NB4 (cell line): Measurements from ENCODE around the gene B4GALT3.
A peak's percentile ranks its signal among the peaks of the same experiment; 100 is the strongest.

Source experiments
- DNase-seq: peaks from one replicate; pipeline ENCODE4 v3.0.0; 2010; ENCODE audit warnings: low read depth
- H3K4me3 ChIP-seq: one replicate; pipeline ENCODE4 v1.5.1; 2011; ENCODE audit warnings: mild to moderate bottlenecking, low read depth, low read length, moderate library complexity
- MYC ChIP-seq: IDR thresholded peaks from 2 replicates; pipeline ENCODE4 v1.6.1; 2011; ENCODE audit warnings: low read depth, low read length
- POLR2A ChIP-seq: IDR thresholded peaks from 2 replicates; pipeline ENCODE4 v1.6.1; 2011; ENCODE audit warnings: mild to moderate bottlenecking; ENCODE audit not compliant: insufficient read length; ENCODE audit errors: extremely low read depth
- TF ChIP-seq, protein P1 (sequence below): IDR thresholded peaks from one replicate; pipeline ENCODE4 v1.5.1; 2012; ENCODE audit warnings: low read depth, low read length
- TF ChIP-seq, protein P2 (sequence below): IDR thresholded peaks from 2 replicates; pipeline ENCODE4 v1.6.1; 2011; ENCODE audit warnings: low read depth, low read length

B4GALT3 gene

DNA sequence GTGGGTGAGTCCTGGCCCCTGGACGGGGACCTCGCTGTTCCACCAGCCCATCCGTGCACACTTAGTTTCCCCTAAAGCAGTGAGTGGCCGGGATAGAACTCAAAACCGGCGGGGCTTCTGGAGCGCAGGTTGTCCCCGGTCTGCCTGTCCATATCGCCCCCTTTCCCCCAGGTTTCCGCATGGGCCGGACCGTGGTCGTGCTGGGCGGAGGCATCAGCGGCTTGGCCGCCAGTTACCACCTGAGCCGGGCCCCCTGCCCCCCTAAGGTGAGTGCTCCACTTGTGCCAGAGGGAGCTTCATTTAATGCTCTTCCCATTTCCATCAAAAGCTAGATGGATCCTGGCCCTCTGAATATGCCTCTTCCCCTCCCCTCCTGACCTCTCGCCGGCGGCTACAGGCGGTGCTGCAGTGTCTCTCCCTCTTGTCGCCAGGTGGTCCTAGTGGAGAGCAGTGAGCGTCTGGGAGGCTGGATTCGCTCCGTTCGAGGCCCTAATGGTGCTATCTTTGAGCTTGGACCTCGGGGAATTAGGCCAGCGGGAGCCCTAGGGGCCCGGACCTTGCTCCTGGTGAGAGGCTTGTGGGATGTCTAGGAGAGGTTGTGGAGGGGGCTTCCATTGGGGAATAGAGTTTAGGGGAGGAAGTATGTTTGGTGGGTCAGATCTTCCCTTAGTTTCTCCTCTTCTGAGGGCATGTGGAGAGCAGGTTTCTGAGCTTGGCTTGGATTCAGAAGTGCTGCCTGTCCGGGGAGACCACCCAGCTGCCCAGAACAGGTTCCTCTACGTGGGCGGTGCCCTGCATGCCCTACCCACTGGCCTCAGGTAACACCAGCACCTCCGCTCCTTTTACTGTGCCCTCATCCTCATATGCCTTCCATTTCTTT is 10.4 kb downstream of the B4GALT3 start:
- H3K4me3 ChIP-seq, result peak overlapping the region; percentile 75
- peak; percentile 41 for DNase-seq
- TF ChIP-seq, protein P1, sequence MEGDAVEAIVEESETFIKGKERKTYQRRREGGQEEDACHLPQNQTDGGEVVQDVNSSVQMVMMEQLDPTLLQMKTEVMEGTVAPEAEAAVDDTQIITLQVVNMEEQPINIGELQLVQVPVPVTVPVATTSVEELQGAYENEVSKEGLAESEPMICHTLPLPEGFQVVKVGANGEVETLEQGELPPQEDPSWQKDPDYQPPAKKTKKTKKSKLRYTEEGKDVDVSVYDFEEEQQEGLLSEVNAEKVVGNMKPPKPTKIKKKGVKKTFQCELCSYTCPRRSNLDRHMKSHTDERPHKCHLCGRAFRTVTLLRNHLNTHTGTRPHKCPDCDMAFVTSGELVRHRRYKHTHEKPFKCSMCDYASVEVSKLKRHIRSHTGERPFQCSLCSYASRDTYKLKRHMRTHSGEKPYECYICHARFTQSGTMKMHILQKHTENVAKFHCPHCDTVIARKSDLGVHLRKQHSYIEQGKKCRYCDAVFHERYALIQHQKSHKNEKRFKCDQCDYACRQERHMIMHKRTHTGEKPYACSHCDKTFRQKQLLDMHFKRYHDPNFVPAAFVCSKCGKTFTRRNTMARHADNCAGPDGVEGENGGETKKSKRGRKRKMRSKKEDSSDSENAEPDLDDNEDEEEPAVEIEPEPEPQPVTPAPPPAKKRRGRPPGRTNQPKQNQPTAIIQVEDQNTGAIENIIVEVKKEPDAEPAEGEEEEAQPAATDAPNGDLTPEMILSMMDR, result no peak
- TF ChIP-seq, protein P2, sequence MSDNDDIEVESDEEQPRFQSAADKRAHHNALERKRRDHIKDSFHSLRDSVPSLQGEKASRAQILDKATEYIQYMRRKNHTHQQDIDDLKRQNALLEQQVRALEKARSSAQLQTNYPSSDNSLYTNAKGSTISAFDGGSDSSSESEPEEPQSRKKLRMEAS, result no peak
- TF ChIP-seq MYC (no peak), POLR2A (no peak)

DNA sequence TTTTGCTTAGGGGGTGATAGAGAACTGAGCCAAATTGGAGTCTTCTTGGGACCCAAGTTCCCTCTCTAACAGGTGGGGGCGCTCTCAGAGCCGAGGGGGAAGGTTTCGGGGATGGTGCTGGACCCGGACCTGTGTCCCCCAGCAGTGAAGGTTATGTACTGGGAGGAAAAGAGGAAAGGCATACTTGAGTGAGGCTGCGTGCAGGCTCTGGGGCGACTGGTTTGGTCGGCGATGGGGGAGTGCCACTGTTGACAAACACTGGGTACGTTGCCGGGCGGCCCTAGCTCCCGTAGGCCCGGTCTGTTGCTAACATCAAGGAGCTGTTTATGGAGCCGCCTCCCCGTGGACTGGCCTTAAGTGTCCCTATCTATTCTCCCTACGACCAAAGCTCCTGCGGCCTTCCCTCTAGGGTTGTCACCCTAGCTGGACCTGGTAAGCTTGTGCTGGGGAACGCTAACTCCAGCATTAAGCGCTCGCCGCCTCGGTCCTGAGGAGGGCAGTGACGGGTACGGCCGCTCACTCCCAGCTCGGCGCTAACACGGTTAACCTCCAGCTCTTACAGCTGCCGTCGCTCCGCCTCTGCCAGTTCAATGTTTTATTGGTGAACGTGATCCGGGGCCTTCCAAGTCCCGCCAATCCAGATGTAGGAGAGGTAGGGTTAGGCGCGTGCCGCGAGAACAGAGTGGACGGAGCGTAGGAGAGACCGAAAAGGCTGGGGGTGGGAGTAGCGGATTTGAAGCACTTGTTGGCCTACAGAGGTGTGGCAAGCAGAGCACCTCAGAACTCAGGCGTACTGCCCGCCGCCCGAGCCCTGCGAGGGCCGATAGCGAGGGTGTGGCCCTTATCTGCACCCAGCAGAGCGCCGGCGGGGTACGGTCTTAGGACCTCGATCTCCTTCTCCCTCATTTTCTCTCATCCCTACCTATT is 11.3 kb downstream of the B4GALT3 start, which contains the start of gene PPOX:
PPOX (plus strand) TSS at position 685 of the 927 bp plus-strand sequence. CDS start 422 bp downstream, outside the sequence.
- H3K4me3 ChIP-seq, result peak within 1 kb of the TSS; percentile 75
- TF ChIP-seq, protein P2, result peak; percentile 81
- TF ChIP-seq, protein P1, result peak; percentile 55
- TF ChIP-seq MYC (peak; percentile 87), POLR2A (peak; percentile 44)
- peak; percentile 99 for DNase-seq

DNA sequence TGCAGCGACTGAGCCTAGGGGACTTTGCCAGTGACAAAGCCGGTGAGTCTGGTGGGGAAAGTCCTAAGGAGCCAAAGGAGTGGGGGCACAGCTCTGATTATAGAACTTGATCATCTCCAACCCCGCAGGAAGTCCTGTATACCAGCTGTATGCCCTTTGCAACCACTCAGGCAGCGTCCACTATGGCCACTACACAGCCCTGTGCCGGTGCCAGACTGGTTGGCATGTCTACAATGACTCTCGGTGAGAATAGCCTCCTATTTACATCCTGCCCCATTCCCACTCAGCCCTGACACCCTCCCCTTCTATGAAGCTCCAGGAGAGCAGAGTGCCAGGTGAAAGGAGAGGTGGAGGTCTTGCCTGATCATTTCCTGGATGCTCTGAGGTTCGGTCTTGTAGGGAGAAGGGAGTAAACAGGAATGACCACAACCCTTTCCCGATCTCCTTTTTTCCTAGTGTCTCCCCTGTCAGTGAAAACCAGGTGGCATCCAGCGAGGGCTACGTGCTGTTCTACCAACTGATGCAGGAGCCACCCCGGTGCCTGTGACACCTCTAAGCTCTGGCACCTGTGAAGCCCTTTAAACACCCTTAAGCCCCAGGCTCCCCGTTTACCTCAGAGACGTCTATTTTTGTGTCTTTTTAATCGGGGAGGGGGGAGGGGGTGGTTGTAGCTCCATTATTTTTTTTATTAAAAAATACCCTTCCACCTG is 12.3 kb downstream of the B4GALT3 start:
- TF ChIP-seq, protein P1, result no peak
- TF ChIP-seq MYC (no peak), POLR2A (no peak)
- TF ChIP-seq, protein P2, result no peak
- H3K4me3 ChIP-seq, result peak overlapping the region; percentile 75
- no peak for DNase-seq

DNA sequence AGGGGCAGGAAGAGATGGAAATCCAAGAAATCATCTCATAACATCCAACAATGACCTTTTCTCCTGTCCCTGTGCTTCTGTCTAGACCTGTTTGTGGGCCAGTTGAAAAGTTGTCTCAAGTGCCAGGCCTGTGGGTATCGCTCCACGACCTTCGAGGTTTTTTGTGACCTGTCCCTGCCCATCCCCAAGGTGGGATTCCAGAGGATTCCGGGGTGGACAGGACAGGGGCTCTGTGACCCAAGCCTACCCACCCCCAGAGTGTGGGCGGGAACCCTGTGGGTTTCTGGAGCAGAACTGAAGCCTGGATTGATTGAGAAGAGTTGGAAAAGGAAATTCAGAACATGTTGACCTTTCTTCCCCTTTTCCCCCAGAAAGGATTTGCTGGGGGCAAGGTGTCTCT is 13.5 kb downstream of the B4GALT3 start:
- TF ChIP-seq, protein P1, result no peak
- no peak for TF ChIP-seq POLR2A
- no peak for TF ChIP-seq MYC
- TF ChIP-seq, protein P2, result no peak
- DNase-seq, result no peak
- no peak overlapping the region for H3K4me3 ChIP-seq

DNA sequence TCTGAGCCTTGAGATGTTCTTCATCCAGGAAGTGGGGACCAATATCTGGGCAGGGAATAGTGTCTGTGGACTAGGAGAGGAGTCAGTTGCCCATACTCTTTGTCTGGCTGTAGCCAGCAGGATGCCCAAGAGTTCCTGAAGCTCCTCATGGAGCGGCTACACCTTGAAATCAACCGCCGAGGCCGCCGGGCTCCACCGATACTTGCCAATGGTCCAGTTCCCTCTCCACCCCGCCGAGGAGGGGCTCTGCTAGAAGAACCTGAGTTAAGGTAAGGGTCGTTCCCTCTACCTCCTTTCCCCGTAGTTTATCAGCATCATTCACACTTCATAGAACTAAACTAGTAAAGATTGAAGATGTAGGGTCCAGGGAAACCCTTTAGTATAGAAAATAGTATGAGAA is 14.5 kb downstream of the B4GALT3 start:
- DNase-seq, result no peak
- TF ChIP-seq, protein P1, result no peak
- no peak for TF ChIP-seq POLR2A
- TF ChIP-seq MYC, result no peak
- TF ChIP-seq, protein P2, result no peak
- H3K4me3 ChIP-seq, result no peak overlapping the region
